ENCODE results near the gene PXDN.
"Not testable (repeated sequence)": the region's sequence is repeated elsewhere in the genome, so short reads cannot be mapped to it uniquely, and the experiment has no call there.

Gene PXDN

GRCh38 chr2:1740716-1741589 lies 3.4 kb downstream of the PXDN start:
- DNase-seq (ENCODE audit: low read depth in 2 of 2): no peak

GRCh38 chr2:1739961-1740715 lies 4.2 kb downstream of the PXDN start:
- DNase-seq (ENCODE audit: low read depth in 2 of 2): no peak

- no peak for DNase-seq (ENCODE audit: low read depth in 2 of 2)
These were observed 4.9 kb downstream of the PXDN start for GRCh38 chr2:1739322-1739957.

GRCh38 chr2:1738646-1739302 lies 5.5 kb downstream of the PXDN start:
- DNase-seq (ENCODE audit: low read depth in 2 of 2): no peak

- no peak for DNase-seq (ENCODE audit: low read depth in 2 of 2)
These were observed 6.2 kb downstream of the PXDN start for GRCh38 chr2:1738163-1738562.

- DNase-seq (ENCODE audit: low read depth in 2 of 2): no peak
These were observed 7.3 kb downstream of the PXDN start for GRCh38 chr2:1736997-1737480.

- no peak for DNase-seq (ENCODE audit: low read depth in 2 of 2)
These were observed 8.3 kb downstream of the PXDN start for GRCh38 chr2:1736045-1736444.

GRCh38 chr2:1733298-1733697 lies 11.0 kb downstream of the PXDN start:
- DNase-seq (ENCODE audit: low read depth in 2 of 2): not testable (repeated sequence)

GRCh38 chr2:1731963-1732768 lies 12.1 kb downstream of the PXDN start:
- no peak for DNase-seq (ENCODE audit: low read depth in 2 of 2)

- no peak for DNase-seq (ENCODE audit: low read depth in 2 of 2)
These were observed 12.8 kb downstream of the PXDN start for GRCh38 chr2:1731447-1731962.

- DNase-seq (ENCODE audit: low read depth in 2 of 2): no peak
These were observed 14.0 kb downstream of the PXDN start for GRCh38 chr2:1730015-1730927.

GRCh38 chr2:1729242-1729641 lies 15.1 kb downstream of the PXDN start:
- no peak for DNase-seq (ENCODE audit: low read depth in 2 of 2)

GRCh38 chr2:1728821-1729220 lies 15.5 kb downstream of the PXDN start:
- no peak for DNase-seq (ENCODE audit: low read depth in 2 of 2)

- no peak for DNase-seq (ENCODE audit: low read depth in 2 of 2)
These were observed 16.4 kb downstream of the PXDN start for GRCh38 chr2:1727796-1728474.

GRCh38 chr2:1727101-1727771 lies 17.1 kb downstream of the PXDN start:
- no peak for DNase-seq (ENCODE audit: low read depth in 2 of 2)

- no peak for DNase-seq (ENCODE audit: low read depth in 2 of 2)
These were observed 17.8 kb downstream of the PXDN start for GRCh38 chr2:1726558-1726957.

- DNase-seq (ENCODE audit: low read depth in 2 of 2): not testable (repeated sequence)
These were observed 20.0 kb downstream of the PXDN start for GRCh38 chr2:1724351-1724750.

GRCh38 chr2:1723397-1724042 lies 20.8 kb downstream of the PXDN start:
- no peak for DNase-seq (ENCODE audit: low read depth in 2 of 2)

Measured in stimulated activated CD4-positive, alpha-beta T cell treated with anti-CD3 and anti-CD28 coated beads, Interleukin-1b, Interleukin-23, amount 100 ng/mL, for 4 hours (primary cell).